NCI-H2171 treated with DMSO at 0.1 percent for 48 hours (cell line): Measurements from ENCODE around the gene OTUD1.

Source experiments
- DNase-seq: peaks from one replicate; lab custom pipeline; 2025; lab: John Stamatoyannopoulos, UW

The OTUD1 gene

DNA sequence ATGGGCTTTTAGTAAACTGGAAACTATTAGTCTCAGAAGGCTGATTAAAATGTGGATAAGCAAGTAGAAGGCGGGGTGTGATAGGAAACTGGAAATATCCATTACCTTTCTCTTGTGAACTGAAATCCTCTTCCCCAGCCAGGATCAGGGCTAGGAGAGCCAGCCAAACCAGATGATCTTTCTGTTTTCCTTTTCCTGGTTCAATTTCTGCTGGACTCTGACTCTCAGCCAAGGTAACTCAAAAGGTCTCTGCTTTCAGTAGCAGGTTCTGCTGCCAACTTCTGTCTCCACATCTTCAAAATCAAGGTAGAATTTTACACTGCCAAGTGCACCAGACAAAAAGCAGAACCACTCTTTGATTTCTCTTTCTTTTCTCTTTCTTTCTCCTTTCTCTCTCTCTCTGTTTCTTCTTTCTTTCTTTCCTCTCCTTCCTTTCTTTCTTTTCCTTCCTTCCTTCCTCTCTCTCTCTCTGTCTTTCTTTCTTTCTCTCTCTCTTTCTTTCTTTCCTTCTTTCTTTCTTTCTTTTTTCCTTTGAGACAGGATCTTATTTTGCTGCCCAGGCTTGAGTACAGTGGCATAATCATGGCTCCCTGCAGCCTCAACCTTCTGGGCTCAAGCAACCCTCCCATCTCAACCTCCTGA is 30.8 kb downstream of the OTUD1 start:
- no peak for DNase-seq

DNA sequence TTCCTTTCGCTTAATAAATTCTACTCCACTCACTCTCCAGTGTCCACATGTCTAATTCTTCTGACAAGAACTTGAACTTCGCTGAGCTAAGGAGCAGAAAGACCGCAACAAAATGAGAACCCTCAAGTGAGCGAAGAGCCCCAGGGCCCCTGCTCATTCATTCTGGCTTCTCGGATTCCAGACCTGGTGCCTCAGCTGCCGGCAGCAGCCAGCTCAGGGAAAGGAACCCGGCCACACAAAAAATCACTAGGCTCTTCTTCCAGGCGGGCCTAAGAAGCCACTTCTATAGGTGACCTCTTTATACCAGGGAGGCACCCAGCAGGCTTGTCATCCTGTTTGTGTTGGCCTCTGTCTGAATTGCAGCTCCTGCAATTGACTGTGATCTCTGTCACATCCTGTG is 33.3 kb downstream of the OTUD1 start:
- no peak for DNase-seq

DNA sequence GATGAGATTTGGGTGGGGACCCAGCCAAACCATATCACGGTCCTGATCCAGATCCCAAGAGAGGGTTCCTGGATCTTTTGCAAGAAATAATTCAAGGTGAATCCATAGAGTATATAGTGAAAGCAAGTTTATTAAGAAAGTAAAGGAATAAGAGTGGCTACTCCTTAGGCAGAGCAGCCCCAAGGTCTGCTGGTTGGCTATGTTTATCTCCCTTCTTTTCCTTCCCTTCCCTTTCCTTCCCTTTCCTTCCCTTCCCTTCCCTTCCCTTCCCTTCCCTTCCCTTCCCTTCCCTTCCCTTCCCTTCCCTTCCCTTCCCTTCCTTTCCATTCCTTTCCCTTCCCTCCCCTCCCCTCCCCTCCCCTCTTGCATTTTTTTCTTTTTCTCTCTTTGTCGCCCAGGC is 35.2 kb downstream of the OTUD1 start:
- no peak for DNase-seq

DNA sequence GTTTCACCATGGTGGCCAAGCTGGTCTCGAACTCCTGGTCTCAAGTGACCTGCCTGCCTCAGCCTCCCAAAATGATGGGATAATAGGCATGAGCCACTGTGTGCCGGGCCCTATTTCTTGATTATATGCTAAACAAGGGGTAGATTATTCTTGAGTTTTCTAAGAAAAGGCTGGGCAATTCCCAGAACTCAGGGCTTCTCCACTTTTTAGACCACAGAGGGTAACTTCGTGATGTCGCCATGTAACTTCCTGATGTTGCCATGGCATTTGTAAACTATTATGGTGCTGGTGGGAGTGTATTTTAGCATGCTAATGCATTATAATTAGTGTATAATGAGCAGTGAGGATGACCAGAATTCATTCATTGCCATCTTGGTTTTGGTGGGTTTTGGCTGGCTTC is 35.8 kb downstream of the OTUD1 start:
- DNase-seq, result no peak

DNA sequence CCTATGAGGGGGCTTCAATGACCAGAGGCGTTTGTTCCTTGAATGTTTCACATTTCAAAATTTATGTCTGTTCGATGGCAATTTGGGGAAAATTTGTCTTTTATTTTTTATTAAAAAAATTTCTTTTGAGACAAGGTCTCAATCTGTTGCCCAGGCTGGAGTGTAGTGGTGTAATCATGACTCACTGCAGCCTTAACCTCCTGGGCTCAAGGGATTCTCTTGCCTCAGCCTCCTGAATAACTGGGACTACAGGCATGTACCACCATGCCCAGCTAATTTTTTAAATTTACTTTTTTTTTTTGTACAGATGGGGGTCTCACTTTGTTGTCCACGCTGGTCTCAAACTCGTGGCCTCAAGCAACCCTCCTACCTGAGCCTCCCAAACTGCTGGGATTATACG is 39.7 kb downstream of the OTUD1 start:
- no peak for DNase-seq

DNA sequence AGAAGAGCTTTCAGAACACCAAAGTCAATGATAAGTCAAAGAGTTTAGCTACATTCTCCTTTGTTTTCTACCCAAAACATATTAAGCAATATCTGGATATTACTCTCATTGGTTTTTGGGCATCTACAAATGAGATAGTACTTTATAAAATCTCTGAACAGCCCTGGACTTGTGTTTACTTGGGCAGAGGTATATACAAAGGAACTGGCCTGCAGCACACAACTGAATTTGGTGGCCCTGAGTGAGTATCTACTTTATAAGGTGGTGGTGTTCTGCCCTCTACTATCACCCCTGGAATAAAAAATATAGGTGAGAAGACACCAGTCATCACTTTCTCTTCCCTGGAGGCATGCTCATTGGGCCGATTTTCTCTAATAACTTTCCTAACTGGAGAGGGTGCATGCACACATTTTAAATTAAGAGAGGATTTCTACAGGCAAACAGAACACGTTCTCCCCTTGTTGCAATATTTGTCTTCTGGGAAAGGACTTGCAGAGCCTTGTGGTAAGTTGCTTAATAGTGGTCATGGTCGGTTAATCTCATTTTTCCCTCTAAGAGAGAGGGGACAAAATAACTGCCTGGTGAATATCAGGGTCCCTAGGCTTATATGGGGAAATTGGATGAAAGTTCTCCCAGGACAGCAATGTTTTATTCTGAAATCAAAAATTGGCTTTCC is 41.1 kb downstream of the OTUD1 start:
- no peak for DNase-seq

DNA sequence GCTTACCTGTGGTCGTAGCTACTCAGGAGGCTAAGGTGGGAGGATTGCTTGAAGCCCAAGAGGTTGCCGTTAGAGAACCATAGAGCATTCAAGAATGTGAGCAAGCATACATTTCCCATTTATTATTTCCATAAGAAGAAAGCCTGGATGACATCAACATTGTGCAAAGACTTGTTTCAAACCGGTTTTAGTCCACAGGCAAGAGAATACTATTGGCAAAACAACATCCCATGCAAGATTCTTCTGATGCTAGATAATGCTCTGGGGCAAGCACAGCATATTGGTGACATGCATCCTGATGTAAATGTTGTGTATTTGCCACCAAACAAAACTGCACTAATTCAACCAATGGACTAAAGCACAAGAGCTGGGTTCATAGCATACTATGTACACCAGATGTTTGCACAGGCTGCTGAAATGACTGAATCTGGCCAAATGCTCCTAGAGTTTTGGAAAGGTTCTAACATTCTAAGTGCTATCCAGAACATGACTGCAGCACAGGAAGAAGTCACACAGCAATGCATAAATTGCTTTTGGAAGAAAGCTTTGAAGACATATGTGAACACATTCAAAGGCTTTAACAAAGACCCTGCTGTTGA is 42.6 kb downstream of the OTUD1 start:
- no peak for DNase-seq

DNA sequence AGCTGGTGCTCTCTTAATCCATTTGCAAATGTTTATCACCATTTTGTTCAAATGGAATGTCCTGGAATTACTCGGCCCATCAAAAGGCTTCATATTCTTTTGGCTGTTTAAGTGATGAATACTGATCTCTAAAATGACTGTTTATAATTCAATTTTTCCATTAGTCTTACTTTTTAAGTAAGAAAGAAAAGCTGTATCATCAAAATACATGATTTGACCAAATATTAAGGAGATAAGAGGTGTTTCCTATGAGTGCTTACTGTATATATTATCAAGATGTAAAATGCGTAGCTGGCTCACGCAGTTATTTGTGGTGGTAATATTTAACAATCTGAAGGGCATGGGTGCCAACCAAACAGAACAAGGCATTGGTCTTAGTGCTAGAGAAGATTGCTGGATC is 51.2 kb downstream of the OTUD1 start:
- DNase-seq, result no peak
